ENCODE results near the gene TYRP1.

GRCh38 chr9:12705738-12706391, 12.7 kb downstream of the TYRP1 start:
- TF ChIP-seq POLR2AphosphoS5 (IDR thresholded peaks at IDR 0.05) (no peak), CTCF (IDR thresholded peaks at IDR 0.05) (no peak), POLR2A (IDR thresholded peaks at IDR 0.05) (no peak), EP300 (IDR thresholded peaks at IDR 0.05) (no peak)

All from suprapubic skin (tissue), 4 donors.